Measurements from ENCODE around the gene SLC6A3.

DNA sequence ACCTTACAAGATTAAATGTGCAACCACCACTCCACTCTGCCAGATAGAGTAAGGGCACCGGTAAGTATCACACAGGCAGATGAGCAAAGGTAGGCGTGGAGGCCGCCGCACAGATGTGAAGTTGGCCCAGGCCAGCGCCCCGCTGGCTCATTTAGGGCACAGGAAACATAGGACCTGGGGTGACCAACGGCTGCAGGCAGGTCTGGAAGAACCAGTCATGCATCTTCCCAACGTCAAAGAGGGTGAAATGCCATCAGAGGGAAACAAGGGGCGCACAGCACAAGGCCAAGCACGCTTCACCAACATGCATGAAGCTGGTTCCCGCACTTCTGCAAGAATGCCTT lies 31.7 kb upstream of the SLC6A3 start:
- TF ChIP-seq, protein P1, sequence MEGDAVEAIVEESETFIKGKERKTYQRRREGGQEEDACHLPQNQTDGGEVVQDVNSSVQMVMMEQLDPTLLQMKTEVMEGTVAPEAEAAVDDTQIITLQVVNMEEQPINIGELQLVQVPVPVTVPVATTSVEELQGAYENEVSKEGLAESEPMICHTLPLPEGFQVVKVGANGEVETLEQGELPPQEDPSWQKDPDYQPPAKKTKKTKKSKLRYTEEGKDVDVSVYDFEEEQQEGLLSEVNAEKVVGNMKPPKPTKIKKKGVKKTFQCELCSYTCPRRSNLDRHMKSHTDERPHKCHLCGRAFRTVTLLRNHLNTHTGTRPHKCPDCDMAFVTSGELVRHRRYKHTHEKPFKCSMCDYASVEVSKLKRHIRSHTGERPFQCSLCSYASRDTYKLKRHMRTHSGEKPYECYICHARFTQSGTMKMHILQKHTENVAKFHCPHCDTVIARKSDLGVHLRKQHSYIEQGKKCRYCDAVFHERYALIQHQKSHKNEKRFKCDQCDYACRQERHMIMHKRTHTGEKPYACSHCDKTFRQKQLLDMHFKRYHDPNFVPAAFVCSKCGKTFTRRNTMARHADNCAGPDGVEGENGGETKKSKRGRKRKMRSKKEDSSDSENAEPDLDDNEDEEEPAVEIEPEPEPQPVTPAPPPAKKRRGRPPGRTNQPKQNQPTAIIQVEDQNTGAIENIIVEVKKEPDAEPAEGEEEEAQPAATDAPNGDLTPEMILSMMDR (IDR thresholded peaks at IDR 0.05), result no peak
- no peak for TF ChIP-seq POLR2AphosphoS5 (IDR thresholded peaks at IDR 0.05)
- no peak for TF ChIP-seq EP300 (IDR thresholded peaks at IDR 0.05; ENCODE audit: low read depth)
